Measurements from ENCODE around the gene MORN2.

The MORN2 gene

DNA sequence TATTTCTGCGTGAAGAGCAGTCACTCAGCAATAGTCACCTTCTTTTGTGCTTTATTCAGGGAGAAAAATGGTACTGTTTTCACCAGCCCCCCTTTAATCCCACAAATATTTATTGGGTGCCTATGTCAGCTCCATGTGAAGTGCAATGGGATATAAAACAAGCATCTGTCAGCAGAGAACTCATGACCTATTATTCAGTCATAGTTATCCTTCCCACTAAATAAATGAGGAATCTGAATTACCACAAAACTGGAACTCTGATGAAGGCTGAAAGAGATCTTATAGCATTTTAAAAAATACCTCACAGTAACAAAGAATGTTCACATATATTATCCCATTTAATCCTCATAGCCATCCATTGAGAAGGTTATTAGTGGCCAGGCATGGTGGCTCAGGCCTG, 45.8 kb upstream of the MORN2 start:
- Histone ChIP-seq H3K4me1 (ENCODE audit: insufficient read depth, low read length, severe bottlenecking) (peaks cover 8% of the 10 kb centered on the region), H2AFZ (ENCODE audit: low read length) (no peak overlapping the region), H3K9ac (ENCODE audit: low read length) (no peak overlapping the region), H3K27me3 (ENCODE audit: insufficient read depth, low read length) (no peaks in the 10 kb centered on the region), H3K36me3 (ENCODE audit: insufficient read depth, low read length) (peaks cover 21% of the 10 kb centered on the region; the same call in 1 of the 2 replicates), H3K9me3 (ENCODE audit: low read length) (no peaks in the 10 kb centered on the region), H3K4me2 (ENCODE audit: low read length) (no peak overlapping the region), H4K20me1 (ENCODE audit: insufficient read depth, low read length) (no peaks in the 10 kb centered on the region), H3K4me3 (ENCODE audit: low read depth, low read length, poor library complexity, severe bottlenecking) (no peak overlapping the region), H3K79me2 (ENCODE audit: insufficient read depth, low read length) (no peaks in the 10 kb centered on the region), H3K27ac (ENCODE audit: low read depth, low read length, poor library complexity, severe bottlenecking) (no peak overlapping the region), H3K9me2 (ENCODE audit: low read depth, low read length) (no peaks in the 10 kb centered on the region), H3F3A (ENCODE audit: insufficient read depth, low read length) (no peaks in the 10 kb centered on the region)
- TF ChIP-seq EZH2 (IDR thresholded peaks at IDR 0.05; ENCODE audit: borderline replicate concordance, low read length) = no peak
- TF ChIP-seq, protein P1, sequence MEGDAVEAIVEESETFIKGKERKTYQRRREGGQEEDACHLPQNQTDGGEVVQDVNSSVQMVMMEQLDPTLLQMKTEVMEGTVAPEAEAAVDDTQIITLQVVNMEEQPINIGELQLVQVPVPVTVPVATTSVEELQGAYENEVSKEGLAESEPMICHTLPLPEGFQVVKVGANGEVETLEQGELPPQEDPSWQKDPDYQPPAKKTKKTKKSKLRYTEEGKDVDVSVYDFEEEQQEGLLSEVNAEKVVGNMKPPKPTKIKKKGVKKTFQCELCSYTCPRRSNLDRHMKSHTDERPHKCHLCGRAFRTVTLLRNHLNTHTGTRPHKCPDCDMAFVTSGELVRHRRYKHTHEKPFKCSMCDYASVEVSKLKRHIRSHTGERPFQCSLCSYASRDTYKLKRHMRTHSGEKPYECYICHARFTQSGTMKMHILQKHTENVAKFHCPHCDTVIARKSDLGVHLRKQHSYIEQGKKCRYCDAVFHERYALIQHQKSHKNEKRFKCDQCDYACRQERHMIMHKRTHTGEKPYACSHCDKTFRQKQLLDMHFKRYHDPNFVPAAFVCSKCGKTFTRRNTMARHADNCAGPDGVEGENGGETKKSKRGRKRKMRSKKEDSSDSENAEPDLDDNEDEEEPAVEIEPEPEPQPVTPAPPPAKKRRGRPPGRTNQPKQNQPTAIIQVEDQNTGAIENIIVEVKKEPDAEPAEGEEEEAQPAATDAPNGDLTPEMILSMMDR (IDR thresholded peaks at IDR 0.05; ENCODE audit: low read length) = no peak

DNA sequence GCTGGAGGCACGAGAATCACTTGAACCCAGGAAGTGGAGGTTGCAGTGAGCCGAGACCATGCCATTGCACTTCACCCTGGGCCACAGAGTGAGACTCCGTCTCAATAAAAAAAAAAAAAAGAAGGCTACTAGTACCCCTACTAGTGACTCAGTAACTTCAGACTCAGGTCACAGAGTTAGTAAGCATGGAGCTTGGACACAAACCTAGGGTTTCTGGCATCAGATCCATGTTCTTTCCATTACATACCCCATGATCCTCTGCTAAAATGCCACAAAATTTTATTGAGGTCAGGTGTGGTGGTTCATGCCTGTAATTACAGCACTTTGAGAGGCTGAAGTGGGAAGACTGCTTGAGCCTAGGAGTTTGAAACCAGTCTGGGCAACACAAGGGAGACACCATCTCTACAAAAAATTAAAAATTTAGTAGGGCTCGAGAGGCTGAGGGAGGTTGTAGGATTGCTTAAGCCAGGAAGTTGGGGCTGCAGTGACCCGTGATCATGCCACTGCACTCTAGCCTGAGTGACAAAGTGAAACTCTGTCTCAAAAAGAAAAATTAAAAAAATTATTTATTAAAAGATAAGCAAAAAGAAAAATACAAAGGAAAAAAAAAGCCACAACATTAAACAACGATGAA, 45.1 kb upstream of the MORN2 start:
- Histone ChIP-seq H3K9ac (ENCODE audit: low read length) (no peak overlapping the region), H3K27me3 (ENCODE audit: insufficient read depth, low read length) (no peaks in the 10 kb centered on the region), H3K9me2 (ENCODE audit: low read depth, low read length) (no peaks in the 10 kb centered on the region), H3K9me3 (ENCODE audit: low read length) (no peaks in the 10 kb centered on the region), H3F3A (ENCODE audit: insufficient read depth, low read length) (no peaks in the 10 kb centered on the region), H2AFZ (ENCODE audit: low read length) (no peak overlapping the region), H3K27ac (ENCODE audit: low read depth, low read length, poor library complexity, severe bottlenecking) (no peak overlapping the region), H3K4me1 (ENCODE audit: insufficient read depth, low read length, severe bottlenecking) (peaks cover 8% of the 10 kb centered on the region), H3K79me2 (ENCODE audit: insufficient read depth, low read length) (no peaks in the 10 kb centered on the region), H3K4me3 (ENCODE audit: low read depth, low read length, poor library complexity, severe bottlenecking) (no peak overlapping the region), H4K20me1 (ENCODE audit: insufficient read depth, low read length) (no peaks in the 10 kb centered on the region), H3K4me2 (ENCODE audit: low read length) (no peak overlapping the region), H3K36me3 (ENCODE audit: insufficient read depth, low read length) (peaks cover 22% of the 10 kb centered on the region; the same call in 1 of the 2 replicates)
- TF ChIP-seq EZH2 (IDR thresholded peaks at IDR 0.05; ENCODE audit: borderline replicate concordance, low read length) = no peak
- TF ChIP-seq, protein P1 (IDR thresholded peaks at IDR 0.05; ENCODE audit: low read length) = no peak

DNA sequence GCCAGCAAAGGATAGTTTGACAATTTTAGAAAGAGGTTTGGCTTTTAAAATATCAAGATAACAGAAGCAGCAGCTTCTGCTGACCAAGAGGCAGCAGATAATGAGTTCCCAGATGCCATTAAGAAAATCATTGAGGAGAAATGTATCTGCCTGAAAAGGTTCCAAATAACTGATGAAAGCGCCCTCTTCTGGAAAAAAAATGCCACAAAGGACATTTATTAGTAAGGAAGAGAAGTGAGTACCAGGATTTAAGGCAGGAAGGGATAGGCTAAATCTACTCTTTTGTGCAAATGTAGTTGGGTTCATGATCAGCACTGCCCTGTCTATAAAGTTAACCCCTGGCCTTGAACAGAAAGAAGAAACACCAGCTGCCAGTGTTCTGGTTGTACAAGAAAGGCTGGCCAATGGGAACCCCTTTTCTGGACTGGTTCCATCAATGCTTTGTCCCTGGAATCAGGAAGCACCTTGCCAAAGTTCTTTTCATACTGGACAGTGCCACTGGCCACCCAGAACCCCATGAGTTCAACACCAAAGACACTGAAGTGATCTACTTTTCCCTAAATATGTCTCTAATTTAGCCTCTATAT, 40.7 kb upstream of the MORN2 start:
- no peak for TF ChIP-seq EZH2 (IDR thresholded peaks at IDR 0.05; ENCODE audit: borderline replicate concordance, low read length)
- TF ChIP-seq, protein P1 (IDR thresholded peaks at IDR 0.05; ENCODE audit: low read length) = peak; percentile 65
- H3K27ac ChIP-seq (ENCODE audit: low read depth, low read length, poor library complexity, severe bottlenecking) = no peak overlapping the region
- no peak overlapping the region for H2AFZ ChIP-seq (ENCODE audit: low read length)
- H3F3A ChIP-seq (ENCODE audit: insufficient read depth, low read length) = no peaks in the 10 kb centered on the region
- H3K79me2 ChIP-seq (ENCODE audit: insufficient read depth, low read length) = no peaks in the 10 kb centered on the region
- no peak overlapping the region for H3K4me3 ChIP-seq (ENCODE audit: low read depth, low read length, poor library complexity, severe bottlenecking)
- H3K27me3 ChIP-seq (ENCODE audit: insufficient read depth, low read length) = no peaks in the 10 kb centered on the region
- H4K20me1 ChIP-seq (ENCODE audit: insufficient read depth, low read length) = no peaks in the 10 kb centered on the region
- H3K4me1 ChIP-seq (ENCODE audit: insufficient read depth, low read length, severe bottlenecking) = no peaks in the 10 kb centered on the region
- peaks cover 24% of the 10 kb centered on the region for H3K36me3 ChIP-seq (ENCODE audit: insufficient read depth, low read length)
- H3K4me2 ChIP-seq (ENCODE audit: low read length) = no peak overlapping the region
- H3K9me2 ChIP-seq (ENCODE audit: low read depth, low read length) = no peaks in the 10 kb centered on the region
- H3K9ac ChIP-seq (ENCODE audit: low read length) = no peak overlapping the region
- H3K9me3 ChIP-seq (ENCODE audit: low read length) = no peaks in the 10 kb centered on the region

Data from OCI-LY1 (cell line).